Pancreas (tissue), 10 donors: Measurements from ENCODE around the gene NEGR1. TPM values are rescaled to one million over a fixed set of nuclear protein-coding genes. Genes with fewer than 3 reads are reported as not detected.

Experiments used
- ATAC-seq, 4 donors: fragments of 200-7000 bp; cut with Tn5 transposase; one replicate each; pipeline versions ENCODE4 v1.8.0 to v1.9.1; 2020; ENCODE audit warnings: mild to moderate bottlenecking in 4 of 4, moderate library complexity in 4 of 4
- DNase-seq, 6 donors: peaks; one replicate each; pipeline ENCODE4 v3.0.0-alpha.2; 2020
- FAIRE-seq: peaks from 2 replicates; lab custom pipeline; 2012; peaks lifted over from hg19 to GRCh38; lab: Jason Lieb, UNC
- H3K27ac ChIP-seq, 4 donors: fragments of 200-600 bp; sonication (generic); 1 replicate in 3 of 4; 2 replicates in 1 of 4; pipeline versions ENCODE4 v1.5.0 to v1.8.0; 2020
- H3K27me3 ChIP-seq, 4 donors: fragments of 200-600 bp; one replicate each; pipeline ENCODE4 v1.8.0; 2021
- H3K36me3 ChIP-seq, 3 donors: fragments of 200-600 bp; sonication (generic) in 1 of 3; one replicate each; pipeline versions ENCODE4 v1.5.0 to v1.8.0; 2020 to 2021
- H3K4me1 ChIP-seq, 3 donors: fragments of 200-600 bp; one replicate each; pipeline ENCODE4 v1.8.0; 2021
- H3K4me3 ChIP-seq, 4 donors: fragments of 200-600 bp; sonication (generic) in 2 of 4; one replicate each; pipeline versions ENCODE4 v1.5.0 to v1.8.0; 2020 to 2021
- H3K9me3 ChIP-seq, 4 donors: fragments of 200-600 bp; one replicate each; pipeline ENCODE4 v1.8.0; 2021
- CTCF ChIP-seq, 4 donors: fragments of 200-600 bp; sonication (generic) in 3 of 4; IDR thresholded peaks; one replicate each; pipeline versions ENCODE4 v1.5.0 to v1.8.0; 2021; ENCODE audit warnings: antibody characterized with exemption in 4 of 4
- WGBS, 2 donors: extraction: QIAGEN DNeasy Blood & Tissue Kit; methylation state at CpG; one replicate each; pipeline ENCODE4 v1.1.7; 2013; 5-methylcytosine and 5-hydroxymethylcytosine counted together
- intact Hi-C, 3 donors: fragments of 100-400 bp; cut with DNase I; formaldehyde crosslinking; loops; one replicate each; pipeline versions ENCODE4 v1.11.1 to v1.14.2; 2022
- polyA plus RNA-seq, 2 donors: library from polyadenylated mRNA; stranded (reverse); fragments of 200-250 nt; gene quantifications; one replicate each; pipeline ENCODE4 v1.2.3, GENCODE V29; 2013
- total RNA-seq, 6 donors: library from RNA; stranded (reverse); fragmentation: NEBNext Ultra II Directional in 4 of 6; extraction: Animal tissue kit (Norgen Biotek cat#: 25700) in 4 of 6; gene quantifications; one replicate each; pipeline versions ENCODE4 v1.2.1 to v1.2.4, GENCODE V29; 2021 to 2023
- donor health status: healthy with polysubstance abuse.
- donor health status: DM: no; HTN: no; CAD: no; lungs with moderate emphysema.
- donor health status: DM: no; HTN: no; CAD: no.
- donor health status: control.
- donor health status: control.
- donor health status: Bipolar disorder and iron deficiency.
- donor health status: DM: yes; HTN: yes; CAD: no.
- donor health status: DM: no; HTN: no; CAD: no.
- donor health status: DM: no; HTN: no; CAD: no.
- donor health status: DM: yes; HTN: yes; CAD: no.

NEGR1 gene
- total and polyA plus RNA-seq, 8 donors: 1.2 to 9.3 (median 3.4) TPM

- Histone ChIP-seq H3K36me3 (no peaks in the 10 kb centered on the region), H3K27ac (no peak overlapping the region), H3K9me3 (no peaks in the 10 kb centered on the region), H3K27me3 (peaks cover 0 to 3% (median 1%) of the 10 kb centered on the region in 4 donors), H3K4me1 (peaks cover 0 to 6% (median 0%) of the 10 kb centered on the region in 3 donors), H3K4me3 (no peak overlapping the region)
- no peak for TF ChIP-seq CTCF (IDR thresholded peaks at IDR 0.05)
- ATAC-seq (no peak), FAIRE-seq (no peak), DNase-seq (no peak)
- intact Hi-C loops: no loop called here
Observed at GRCh38 chr1:72288886-72289285, 6.5 kb upstream of the NEGR1 start.

GRCh38 chr1:72286401-72286800 is 4.1 kb upstream of the NEGR1 start:
- intact Hi-C loops: no loop called here
- Histone ChIP-seq H3K9me3 (no peaks in the 10 kb centered on the region), H3K27me3 (peaks cover 0 to 3% (median 1%) of the 10 kb centered on the region in 4 donors), H3K4me3 (no peak overlapping the region), H3K36me3 (no peaks in the 10 kb centered on the region), H3K4me1 (peaks cover 0 to 6% (median 0%) of the 10 kb centered on the region in 3 donors), H3K27ac (no peak overlapping the region)
- no peak for FAIRE-seq
- TF ChIP-seq CTCF (IDR thresholded peaks at IDR 0.05): no peak
- DNase-seq: no peak
- no peak for ATAC-seq
- 45 to 49% methylated on average over 4 of the region's 4 CpGs for WGBS, 2 donors

GRCh38 chr1:72285074-72285425 is 2.7 kb upstream of the NEGR1 start:
- Histone ChIP-seq H3K27me3 (peaks cover 0 to 3% (median 1%) of the 10 kb centered on the region in 4 donors), H3K36me3 (no peaks in the 10 kb centered on the region), H3K4me3 (peak overlapping the region in 1 of 4 donors; percentile 52), H3K27ac (peak overlapping the region in 2 of 4 donors; percentile 72 to 88), H3K4me1 (peaks cover 0 to 6% (median 0%) of the 10 kb centered on the region in 3 donors), H3K9me3 (no peaks in the 10 kb centered on the region)
- no peak for TF ChIP-seq CTCF (IDR thresholded peaks at IDR 0.05)
- FAIRE-seq (no peak), DNase-seq (no peak), ATAC-seq (no peak)
- intact Hi-C loops: no loop called here
- 3 to 5% methylated on average over 3 of the region's 3 CpGs for WGBS, 2 donors

GRCh38 chr1:72284348-72285073 is 2.2 kb upstream of the NEGR1 start:
- no peak for FAIRE-seq
- no peaks in the 10 kb centered on the region for H3K36me3 ChIP-seq

More at GRCh38 chr1:72284348-72285073, 2.2 kb upstream of the NEGR1 start:
- TF ChIP-seq CTCF (IDR thresholded peaks at IDR 0.05): no peak
- peaks cover 0 to 6% (median 0%) of the 10 kb centered on the region in 3 donors for H3K4me1 ChIP-seq
- peak overlapping the region; percentile 32 to 52 (median 42) for H3K4me3 ChIP-seq
- DNase-seq: peak in 4 of 6 donors; percentile 17 to 53 (median 26)
- H3K9me3 ChIP-seq: no peaks in the 10 kb centered on the region
- 2% methylated on average over 24 of the region's 24 CpGs for WGBS, 2 donors
- intact Hi-C loops: no loop called here
- ATAC-seq: peak in 3 of 4 donors; percentile 26 to 51 (median 33)
- H3K27ac ChIP-seq: peak overlapping the region in 3 of 4 donors; percentile 72 to 88 (median 75)
- H3K27me3 ChIP-seq: peaks cover 0 to 3% (median 1%) of the 10 kb centered on the region in 4 donors
